ENCODE results near the gene KICS2. TPM values are rescaled to one million over a fixed set of nuclear protein-coding genes. Genes with fewer than 3 reads are reported as not detected.

KICS2 gene
- total RNA-seq, 1 experiment from 2014 or later, result 7.1 TPM

DNA sequence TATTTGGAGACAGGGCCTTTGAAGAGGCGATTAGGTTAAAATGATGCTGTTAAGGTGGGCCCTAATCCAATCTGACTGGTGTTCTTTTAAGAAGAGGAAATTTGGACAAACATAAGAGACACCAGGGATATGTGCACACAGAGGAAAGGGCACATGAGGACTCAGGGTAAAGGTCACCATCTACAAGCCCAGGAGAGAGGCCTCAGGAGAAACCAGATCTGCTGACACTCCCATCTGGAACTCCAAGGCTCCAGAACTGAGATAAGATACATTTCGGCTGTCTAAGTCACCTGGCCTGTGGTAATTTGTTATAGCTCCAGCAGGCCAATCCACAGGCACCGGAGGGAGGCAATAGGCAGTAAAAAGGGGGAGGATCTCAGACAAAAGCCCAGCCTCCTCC is 48.6 kb downstream of the KICS2 start:
- DNase-seq (ENCODE audit: low spot score), result no peak

Small RNAs within 50 kb of the gene (small RNA-seq; reads per million reads assigned to genes)
- not detected for gene RNU5A-7P
- not detected for gene RNU6-1009P

Other genes starting within 250 kb of the KICS2 start
- not detected in 2 replicates for gene C12orf56, start 168.5 kb upstream of the KICS2 start, total RNA-seq (2014; rRNA removed; shearing (Covaris generic))
- 42.6 and 45.2 TPM in 2 replicates for gene XPOT, start 182.1 kb upstream of the KICS2 start, total RNA-seq (2014; rRNA removed; shearing (Covaris generic))
- gene TBK1, start 229.8 kb upstream of the KICS2 start, total RNA-seq (2014; rRNA removed; shearing (Covaris generic)), result 13.2 and 13.7 TPM in 2 replicates

Data from HT-29 (cell line).